CD14-positive monocyte (primary cell): ENCODE results near the gene HEXB. TPM values are rescaled to one million over a fixed set of nuclear protein-coding genes. Genes with fewer than 3 reads are reported as not detected.

Experiments
- DNase-seq, 3 donors: peaks; one replicate each; pipeline ENCODE4 v3.0.0-alpha.2; 2011 to 2022
- H2AFZ ChIP-seq: 2 replicates; pipeline ENCODE4 v1.6.0; 2012; ENCODE audit warnings: mild to moderate bottlenecking, low read depth, low read length, inconsistent platforms; ENCODE audit not compliant: insufficient read depth, poor library complexity, severe bottlenecking
- H3K27ac ChIP-seq, 2 donors: 1 replicate in 1 of 2; 2 replicates in 1 of 2; pipeline ENCODE4 v1.5.1; 2012 to 2013; ENCODE audit warnings: low read length in 2 of 2, control low read depth in 1 of 2, inconsistent platforms in 1 of 2, low read depth in 1 of 2, mild to moderate bottlenecking in 1 of 2
- H3K27me3 ChIP-seq, 2 donors: one replicate each; pipeline versions ENCODE4 v1.6.0 to v1.6.1; 2011 to 2013; ENCODE audit warnings: low read length in 2 of 2; ENCODE audit not compliant: control insufficient read depth in 2 of 2, insufficient read depth in 2 of 2
- H3K36me3 ChIP-seq, 2 donors: replicated peaks in 1 of 2; 1 replicate in 1 of 2; 2 replicates in 1 of 2; pipeline versions ENCODE4 v1.5.1 to v1.6.1; 2012 to 2013; ENCODE audit warnings: low read length in 2 of 2, control low read depth in 1 of 2, inconsistent platforms in 1 of 2, mild to moderate bottlenecking in 1 of 2; ENCODE audit not compliant: insufficient read depth in 2 of 2, control insufficient read depth in 1 of 2
- H3K4me1 ChIP-seq, 2 donors: 1 replicate in 1 of 2; 2 replicates in 1 of 2; pipeline versions ENCODE4 v1.5.1 to v1.6.1; 2012 to 2013; ENCODE audit warnings: low read length in 2 of 2, control low read depth in 1 of 2, inconsistent platforms in 1 of 2, mild to moderate bottlenecking in 1 of 2, moderate library complexity in 1 of 2; ENCODE audit not compliant: insufficient read depth in 2 of 2, control insufficient read depth in 1 of 2
- H3K4me2 ChIP-seq: replicated peaks from 2 replicates; pipeline ENCODE3; 2012; ENCODE audit warnings: low read length, moderate library complexity, mild to moderate bottlenecking; ENCODE audit not compliant: poor library complexity, severe bottlenecking; ENCODE audit errors: extremely low read depth
- H3K4me3 ChIP-seq, 3 experiments: fragments of 200-600 bp in 1 of 3; sonication (generic) in 1 of 3; replicated peaks in 1 of 3; 1 replicate in 2 of 3; 2 replicates in 1 of 3; pipeline ENCODE4 v1.5.1; 2011 to 2013; ENCODE audit warnings: low read length in 3 of 3, mild to moderate bottlenecking in 3 of 3, control low read depth in 2 of 3, low read depth in 2 of 3, inconsistent platforms in 1 of 3, moderate library complexity in 1 of 3
- H3K79me2 ChIP-seq: 2 replicates; pipeline ENCODE4 v1.6.0; 2012; ENCODE audit warnings: mild to moderate bottlenecking, control low read depth, inconsistent platforms, low read length, moderate library complexity; ENCODE audit not compliant: insufficient read depth
- H3K9ac ChIP-seq: 2 replicates; pipeline ENCODE4 v1.6.0; 2017; ENCODE audit warnings: low read length, mild to moderate bottlenecking; ENCODE audit not compliant: insufficient read depth, poor library complexity, severe bottlenecking
- H3K9me3 ChIP-seq, 2 donors: replicated peaks in 1 of 2; 1 replicate in 1 of 2; 2 replicates in 1 of 2; pipeline versions ENCODE4 v1.5.1 to v1.6.1; 2012 to 2013; ENCODE audit warnings: low read length in 2 of 2, control low read depth in 1 of 2; ENCODE audit not compliant: control insufficient read depth in 1 of 2, insufficient read depth in 1 of 2
- H4K20me1 ChIP-seq: 2 replicates; pipeline ENCODE4 v1.6.0; 2012; ENCODE audit warnings: mild to moderate bottlenecking, low read length, control low read depth, moderate library complexity; ENCODE audit not compliant: insufficient read depth
- H3K27ac Mint-ChIP-seq, 7 donors: one replicate each; pipeline ENCODE4 v1.8.0; 2020; ENCODE audit warnings: mild to moderate bottlenecking in 7 of 7, mixed read lengths in 7 of 7, moderate library complexity in 6 of 7, inconsistent platforms in 2 of 7
- H3K27me3 Mint-ChIP-seq, 3 donors: one replicate each; pipeline ENCODE4 v1.8.0; 2021 to 2022; ENCODE audit warnings: low read depth in 3 of 3, mild to moderate bottlenecking in 3 of 3, mixed read lengths in 3 of 3, moderate library complexity in 3 of 3, inconsistent platforms in 1 of 3
- H3K36me3 Mint-ChIP-seq, 2 donors: one replicate each; pipeline ENCODE4 v1.8.0; 2020; ENCODE audit warnings: mixed read lengths in 2 of 2, inconsistent platforms in 1 of 2, mild to moderate bottlenecking in 1 of 2
- H3K4me1 Mint-ChIP-seq: one replicate; pipeline ENCODE4 v1.8.0; 2020; ENCODE audit warnings: mild to moderate bottlenecking, mixed read lengths
- H3K4me3 Mint-ChIP-seq, 2 donors: one replicate each; pipeline ENCODE4 v1.8.0; 2020; ENCODE audit warnings: mild to moderate bottlenecking in 2 of 2, mixed read lengths in 2 of 2, moderate library complexity in 1 of 2
- H3K9me3 Mint-ChIP-seq, 7 donors: one replicate each; pipeline ENCODE4 v1.8.0; 2020 to 2022; ENCODE audit warnings: mixed read lengths in 7 of 7, mild to moderate bottlenecking in 6 of 7, moderate library complexity in 6 of 7, inconsistent platforms in 2 of 7
- WGBS: methylation state at CpG from one replicate; pipeline ENCODE4 v1.1.5; 2013; ENCODE audit warnings: missing lambda C conversion rate; ENCODE audit not compliant: insufficient coverage; 5-methylcytosine and 5-hydroxymethylcytosine counted together
- intact Hi-C, 2 donors: fragments of 100-400 bp; cut with micrococcal nuclease; formaldehyde crosslinking; loops; one replicate each; pipeline versions ENCODE4 v1.15.0 to v1.15.1; 2023
- polyA plus RNA-seq, 3 donors: library from polyadenylated mRNA; depleted of rRNA in 1 of 3; unstranded in 2 of 3; stranded (reverse) in 1 of 3; fragments of 300-500 nt in 2 of 3; fragments of >200 nt in 1 of 3; fragmentation: Illumina TruSeq in 2 of 3; gene quantifications; 1 replicate in 2 of 3; 2 replicates in 1 of 3; pipeline ENCODE4 v1.2.3, GENCODE V29; 2012 to 2021
- TF ChIP-seq, protein P1 (sequence below): fragments of 200-600 bp; IDR thresholded peaks from one replicate; pipeline ENCODE4 v1.8.0; 2022; ENCODE audit warnings: antibody characterized with exemption, mild to moderate bottlenecking

Gene HEXB
- polyA plus RNA-seq, 3 donors = 158 to 518 (median 470) TPM

DNA sequence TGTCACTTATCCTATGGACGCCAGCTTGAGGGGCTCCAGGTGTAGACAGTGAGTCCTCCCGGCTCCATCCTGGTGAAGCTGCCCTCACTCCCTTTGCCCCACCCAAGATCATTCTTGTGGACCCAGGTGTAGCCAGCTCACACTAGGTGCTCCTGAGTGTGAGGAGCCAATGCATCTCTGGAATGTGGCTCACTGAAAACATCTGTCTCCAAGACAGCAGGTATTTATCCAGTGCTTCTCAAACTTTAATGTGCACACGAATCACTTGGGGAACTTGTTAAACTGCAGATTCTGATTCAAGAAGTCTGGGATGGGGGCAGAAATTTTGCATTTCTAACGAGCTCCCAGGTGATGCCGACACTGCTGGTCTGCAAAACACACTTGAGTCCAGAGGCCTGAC is 31.0 kb upstream of the HEXB start:
- Histone ChIP-seq H3K36me3 (no peaks in the 10 kb centered on the region), H3K27ac (no peak overlapping the region), H2AFZ (no peak overlapping the region), H3K4me3 (no peak overlapping the region), H3K79me2 (no peaks in the 10 kb centered on the region), H3K4me1 (no peaks in the 10 kb centered on the region), H3K27me3 (no peaks in the 10 kb centered on the region), H3K9ac (no peak overlapping the region), H3K9me3 (no peaks in the 10 kb centered on the region), H4K20me1 (no peaks in the 10 kb centered on the region), H3K4me2 (no peak overlapping the region)
- Mint-ChIP-seq H3K9me3 (peaks cover 0 to 4% (median 2%) of the 10 kb centered on the region in 7 donors), H3K4me1 (peaks cover under 1% of the 10 kb centered on the region), H3K27me3 (peaks cover 1 to 8% (median 7%) of the 10 kb centered on the region in 3 donors), H3K4me3 (no peak overlapping the region), H3K36me3 (no peaks in the 10 kb centered on the region), H3K27ac (no peak overlapping the region)
- TF ChIP-seq, protein P1, sequence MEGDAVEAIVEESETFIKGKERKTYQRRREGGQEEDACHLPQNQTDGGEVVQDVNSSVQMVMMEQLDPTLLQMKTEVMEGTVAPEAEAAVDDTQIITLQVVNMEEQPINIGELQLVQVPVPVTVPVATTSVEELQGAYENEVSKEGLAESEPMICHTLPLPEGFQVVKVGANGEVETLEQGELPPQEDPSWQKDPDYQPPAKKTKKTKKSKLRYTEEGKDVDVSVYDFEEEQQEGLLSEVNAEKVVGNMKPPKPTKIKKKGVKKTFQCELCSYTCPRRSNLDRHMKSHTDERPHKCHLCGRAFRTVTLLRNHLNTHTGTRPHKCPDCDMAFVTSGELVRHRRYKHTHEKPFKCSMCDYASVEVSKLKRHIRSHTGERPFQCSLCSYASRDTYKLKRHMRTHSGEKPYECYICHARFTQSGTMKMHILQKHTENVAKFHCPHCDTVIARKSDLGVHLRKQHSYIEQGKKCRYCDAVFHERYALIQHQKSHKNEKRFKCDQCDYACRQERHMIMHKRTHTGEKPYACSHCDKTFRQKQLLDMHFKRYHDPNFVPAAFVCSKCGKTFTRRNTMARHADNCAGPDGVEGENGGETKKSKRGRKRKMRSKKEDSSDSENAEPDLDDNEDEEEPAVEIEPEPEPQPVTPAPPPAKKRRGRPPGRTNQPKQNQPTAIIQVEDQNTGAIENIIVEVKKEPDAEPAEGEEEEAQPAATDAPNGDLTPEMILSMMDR = no peak
- WGBS = 64% methylated on average over 4 of the region's 5 CpGs
- DNase-seq = no peak
- intact Hi-C loops = loop anchor here in 1 of 2 donors (10.0 kb wide), 1 partner anchor 259 kb away; no protein-coding TSS in a partner anchor

DNA sequence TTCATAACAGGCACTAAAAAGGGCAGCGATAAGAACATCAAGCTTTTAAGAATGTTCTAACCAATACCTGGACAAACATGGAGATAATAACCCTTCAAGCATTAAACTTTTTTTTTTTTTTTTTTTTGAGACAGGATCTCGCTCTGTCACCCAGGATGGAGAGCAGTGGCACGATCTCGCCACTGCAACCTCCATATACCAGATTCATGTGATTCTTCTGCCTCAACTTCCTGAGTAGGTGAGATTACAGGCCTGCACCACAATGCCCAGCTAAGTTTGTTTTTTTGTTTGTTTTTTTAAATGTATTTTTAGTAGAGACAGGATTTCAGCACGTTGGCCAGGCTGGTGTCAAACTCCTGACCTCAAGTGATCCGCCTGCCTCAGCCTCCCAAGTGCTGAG is 29.8 kb upstream of the HEXB start:
- Histone ChIP-seq H3K4me3 (no peak overlapping the region), H4K20me1 (no peaks in the 10 kb centered on the region), H2AFZ (no peak overlapping the region), H3K27me3 (no peaks in the 10 kb centered on the region), H3K79me2 (no peaks in the 10 kb centered on the region), H3K36me3 (no peaks in the 10 kb centered on the region), H3K4me2 (no peak overlapping the region), H3K9ac (no peak overlapping the region), H3K4me1 (no peaks in the 10 kb centered on the region), H3K27ac (no peak overlapping the region), H3K9me3 (no peaks in the 10 kb centered on the region)
- peaks cover 1 to 10% (median 8%) of the 10 kb centered on the region in 3 donors for H3K27me3 Mint-ChIP-seq
- no peak overlapping the region for H3K4me3 Mint-ChIP-seq
- no CpG with 5 or more reads among the region's 6 CpGs for WGBS
- peaks cover 0 to 4% (median 2%) of the 10 kb centered on the region in 7 donors for H3K9me3 Mint-ChIP-seq
- H3K4me1 Mint-ChIP-seq = no peaks in the 10 kb centered on the region
- TF ChIP-seq, protein P1 = no peak
- no peaks in the 10 kb centered on the region for H3K36me3 Mint-ChIP-seq
- no peak for DNase-seq
- no peak overlapping the region for H3K27ac Mint-ChIP-seq
- intact Hi-C loops = loop anchor here in 1 of 2 donors (10.0 kb wide), 1 partner anchor 260 kb away; no protein-coding TSS in a partner anchor
